Mucosa of descending colon (tissue), 3 donors: ENCODE measurements around the gene OR1N2. TPM values are rescaled to one million over a fixed set of nuclear protein-coding genes. Genes with fewer than 3 reads are reported as not detected.
"Not testable (repeated sequence)": the region's sequence is repeated elsewhere in the genome, so short reads cannot be mapped to it uniquely, and the experiment has no call there.

Experiments
- ATAC-seq: fragments of 200-7000 bp; cut with Tn5 transposase; one replicate; pipeline ENCODE4 v1.9.1; 2020; ENCODE audit warnings: mild to moderate bottlenecking, moderate library complexity
- DNase-seq, 3 donors: peaks; one replicate each; pipeline ENCODE4 v3.0.0-alpha.2; 2020
- H3K36me3 ChIP-seq: fragments of 200-600 bp; one replicate; pipeline ENCODE4 v1.8.0; 2021; ENCODE audit warnings: low read depth, mild to moderate bottlenecking
- H3K4me1 ChIP-seq: fragments of 200-600 bp; one replicate; pipeline ENCODE4 v1.8.0; 2021; ENCODE audit warnings: low read depth, mild to moderate bottlenecking
- H3K4me3 ChIP-seq: fragments of 200-600 bp; one replicate; pipeline ENCODE4 v1.8.0; 2021; ENCODE audit warnings: mild to moderate bottlenecking
- H3K9me3 ChIP-seq: fragments of 200-600 bp; one replicate; pipeline ENCODE4 v1.8.0; 2021; ENCODE audit warnings: mild to moderate bottlenecking
- CTCF ChIP-seq: fragments of 200-600 bp; IDR thresholded peaks from one replicate; pipeline ENCODE4 v1.8.0; 2022; ENCODE audit warnings: antibody characterized with exemption, mild to moderate bottlenecking
- intact Hi-C, 2 donors: fragments of 100-400 bp; cut with DNase I in 1 of 2; cut with micrococcal nuclease in 1 of 2; formaldehyde crosslinking; loops; one replicate each; pipeline versions ENCODE4 v1.11.0 to v1.11.1; 2022; cut with DNase I, micrococcal nuclease
- total RNA-seq, 3 donors: library from RNA; stranded (reverse); fragmentation: NEBNext Ultra II Directional in 2 of 3; extraction: Animal tissue kit (Norgen Biotek cat#: 25700) in 2 of 3; gene quantifications; one replicate each; pipeline versions ENCODE4 v1.2.1 to v1.2.4, GENCODE V29; 2021 to 2023
- donor health status: DM: no; HTN: no; CAD: no; lungs with moderate emphysema.
- donor health status: DM: no; HTN: no; CAD: no.
- donor health status: DM: no; HTN: yes; CAD: no.

OR1N2 gene
- total RNA-seq, 3 donors from 2014 or later: not detected

GRCh38 chr9:122579874-122580273, 27.0 kb downstream of the OR1N2 start:
- DNase-seq (no peak), ATAC-seq (no peak)
- H3K4me1 ChIP-seq: no peaks in the 10 kb centered on the region
- no peaks in the 10 kb centered on the region for H3K36me3 ChIP-seq
- intact Hi-C loops: no loop called here
- no peaks in the 10 kb centered on the region for H3K9me3 ChIP-seq
- H3K4me3 ChIP-seq: no peak overlapping the region
- no peak for TF ChIP-seq CTCF

- no peak overlapping the region for H3K4me3 ChIP-seq
- no peaks in the 10 kb centered on the region for H3K4me1 ChIP-seq
- DNase-seq: no peak
- H3K36me3 ChIP-seq: no peaks in the 10 kb centered on the region
- TF ChIP-seq CTCF: no peak
- H3K9me3 ChIP-seq: no peaks in the 10 kb centered on the region
- ATAC-seq: no peak
- intact Hi-C loops: no loop called here
Observed at GRCh38 chr9:122580360-122580759, 27.4 kb downstream of the OR1N2 start.

GRCh38 chr9:122583284-122583683, 30.4 kb downstream of the OR1N2 start, which contains the start of gene OR1L8:
Gene OR1L8 (minus strand): TSS chr9:122583384. CDS start chr9:122568477, 14,907 bp downstream.
- DNase-seq, intact Hi-C loops, H3K9me3 ChIP-seq, ATAC-seq, H3K36me3 ChIP-seq, H3K4me3 ChIP-seq, H3K4me1 ChIP-seq: not testable (repeated sequence)

Other genes starting within 250 kb of the OR1N2 start
- gene PTGS1, start 182.1 kb upstream of the OR1N2 start, total RNA-seq: 100 to 1,000 TPM in 1 of 3 donors, 10 to 100 TPM in 1, 1 to 10 TPM in 1; 8.8 to 192 (median 15.3) TPM
- gene OR1J1, start 75.2 kb upstream of the OR1N2 start, total RNA-seq: not detected
- gene OR1J2, start 42.3 kb upstream of the OR1N2 start, total RNA-seq: not detected
- not detected for gene OR1J4, start 34.0 kb upstream of the OR1N2 start, total RNA-seq
- gene OR1N1, start 25.8 kb upstream of the OR1N2 start, total RNA-seq: not detected
- under 1 TPM in 1 of 3 donors, not detected in 2; 0.19 TPM for gene OR1L8, start 30.3 kb downstream of the OR1N2 start, total RNA-seq
- not detected for gene OR1Q1, start 61.6 kb downstream of the OR1N2 start, total RNA-seq
- gene OR1B1, start 104.5 kb downstream of the OR1N2 start, total RNA-seq: not detected
- gene OR1L1, start 108.6 kb downstream of the OR1N2 start, total RNA-seq: not detected
- not detected for gene OR1L3, start 122.0 kb downstream of the OR1N2 start, total RNA-seq
- not detected for gene OR1L4, start 170.9 kb downstream of the OR1N2 start, total RNA-seq
- not detected for gene OR1L6, start 189.2 kb downstream of the OR1N2 start, total RNA-seq
- not detected for gene OR5C1, start 235.8 kb downstream of the OR1N2 start, total RNA-seq
- gene OR1K1, start 247.0 kb downstream of the OR1N2 start, total RNA-seq: not detected